ENCODE results near the gene PTPN14.

Gene PTPN14

DNA sequence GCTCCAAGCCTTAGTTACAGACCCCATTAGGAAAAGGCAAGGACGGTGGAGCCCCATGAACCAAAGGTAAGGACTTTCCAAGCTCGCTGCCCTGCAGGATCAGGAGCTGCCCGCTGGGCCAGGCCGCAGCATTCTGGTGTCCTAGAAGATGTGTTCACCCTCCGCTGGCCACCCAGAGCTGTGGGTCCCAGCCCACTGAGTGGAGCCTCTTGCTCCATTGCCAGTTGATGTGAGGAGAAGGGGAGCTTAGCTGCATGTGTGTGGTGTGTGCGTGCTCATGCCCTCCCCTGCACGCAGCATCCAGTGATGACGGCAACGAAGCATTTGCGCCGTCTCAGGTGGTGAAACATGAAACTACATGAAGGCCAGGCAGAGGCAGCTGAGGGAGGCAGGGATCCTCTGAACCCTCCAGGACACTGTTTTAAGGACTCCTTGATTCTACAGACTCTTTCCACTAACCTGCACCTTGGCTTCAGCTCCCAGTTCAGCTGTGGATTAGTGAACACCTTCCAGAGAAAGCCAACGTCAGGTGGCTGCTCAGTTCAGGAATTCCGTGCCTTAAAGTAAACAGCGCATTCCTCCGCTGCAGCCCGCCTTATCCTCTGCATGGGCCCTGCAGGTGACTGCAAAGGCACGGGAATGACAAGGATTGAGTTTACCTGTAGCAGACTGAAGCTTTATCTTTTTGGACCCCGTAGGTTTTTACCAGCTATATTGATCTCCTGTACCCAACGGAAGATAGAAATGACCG is 221.8 kb downstream of the PTPN14 start:
- Mint-ChIP-seq H3K4me3 (no peak overlapping the region), H3K27me3 (no peaks in the 10 kb centered on the region), H3K36me3 (ENCODE audit: low read depth) (peaks cover 6% of the 10 kb centered on the region), H3K27ac (no peak overlapping the region), H3K4me1 (ENCODE audit: low read depth) (peaks cover 5% of the 10 kb centered on the region), H3K9me3 (no peaks in the 10 kb centered on the region)
- intact Hi-C loops (cut with micrococcal nuclease), result loop anchor here (1.0 to 5.0 kb wide), 2 partner anchors 115 to 1198 kb away; no protein-coding TSS in a partner anchor

- intact Hi-C loops (cut with micrococcal nuclease), result loop anchor here (1.0 kb wide), 2 partner anchors 68 to 115 kb away; no protein-coding TSS in a partner anchor
Measured at GRCh38 chr1:214328770-214329469, 222.5 kb downstream of the PTPN14 start.

GRCh38 chr1:214327514-214327913 is 223.9 kb downstream of the PTPN14 start:
- H3K36me3 Mint-ChIP-seq (ENCODE audit: low read depth), result no peaks in the 10 kb centered on the region
- H3K27me3 Mint-ChIP-seq, result no peaks in the 10 kb centered on the region
- H3K27ac Mint-ChIP-seq, result no peak overlapping the region
- no peaks in the 10 kb centered on the region for H3K9me3 Mint-ChIP-seq
- intact Hi-C loops (cut with micrococcal nuclease), result no loop called here
- H3K4me3 Mint-ChIP-seq, result no peak overlapping the region
- peaks cover 5% of the 10 kb centered on the region for H3K4me1 Mint-ChIP-seq (ENCODE audit: low read depth)

More at GRCh38 chr1:214328770-214329469, 222.5 kb downstream of the PTPN14 start:
- peaks cover 5% of the 10 kb centered on the region for H3K4me1 Mint-ChIP-seq (ENCODE audit: low read depth)
- peaks cover under 1% of the 10 kb centered on the region for H3K36me3 Mint-ChIP-seq (ENCODE audit: low read depth)
- H3K4me3 Mint-ChIP-seq, result no peak overlapping the region
- H3K9me3 Mint-ChIP-seq, result no peaks in the 10 kb centered on the region
- H3K27me3 Mint-ChIP-seq, result no peaks in the 10 kb centered on the region
- no peak overlapping the region for H3K27ac Mint-ChIP-seq

DNA sequence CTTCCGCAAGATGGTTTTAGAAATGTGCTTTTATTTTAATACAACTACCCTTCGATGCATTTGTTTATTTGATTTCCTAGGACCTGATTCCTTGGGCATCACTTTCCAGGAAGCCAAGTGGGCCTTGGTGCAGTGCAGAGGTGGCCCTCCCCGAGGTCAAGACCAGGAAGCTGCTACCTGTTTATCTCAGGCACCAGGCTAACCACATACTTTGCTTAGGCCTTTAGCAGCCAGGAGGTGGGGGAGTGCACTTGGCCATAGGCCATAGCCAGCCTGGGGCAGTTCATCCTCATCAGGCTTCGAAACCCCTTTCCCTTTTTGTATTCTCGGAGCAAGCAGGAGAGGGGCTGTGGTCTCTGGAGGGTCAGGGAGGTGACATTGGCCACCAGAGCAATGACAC is 225.0 kb downstream of the PTPN14 start:
- intact Hi-C loops (cut with micrococcal nuclease), result no loop called here
- Mint-ChIP-seq H3K4me3 (no peak overlapping the region), H3K9me3 (no peaks in the 10 kb centered on the region), H3K4me1 (ENCODE audit: low read depth) (no peaks in the 10 kb centered on the region), H3K36me3 (ENCODE audit: low read depth) (no peaks in the 10 kb centered on the region), H3K27me3 (no peaks in the 10 kb centered on the region), H3K27ac (no peak overlapping the region)

DNA sequence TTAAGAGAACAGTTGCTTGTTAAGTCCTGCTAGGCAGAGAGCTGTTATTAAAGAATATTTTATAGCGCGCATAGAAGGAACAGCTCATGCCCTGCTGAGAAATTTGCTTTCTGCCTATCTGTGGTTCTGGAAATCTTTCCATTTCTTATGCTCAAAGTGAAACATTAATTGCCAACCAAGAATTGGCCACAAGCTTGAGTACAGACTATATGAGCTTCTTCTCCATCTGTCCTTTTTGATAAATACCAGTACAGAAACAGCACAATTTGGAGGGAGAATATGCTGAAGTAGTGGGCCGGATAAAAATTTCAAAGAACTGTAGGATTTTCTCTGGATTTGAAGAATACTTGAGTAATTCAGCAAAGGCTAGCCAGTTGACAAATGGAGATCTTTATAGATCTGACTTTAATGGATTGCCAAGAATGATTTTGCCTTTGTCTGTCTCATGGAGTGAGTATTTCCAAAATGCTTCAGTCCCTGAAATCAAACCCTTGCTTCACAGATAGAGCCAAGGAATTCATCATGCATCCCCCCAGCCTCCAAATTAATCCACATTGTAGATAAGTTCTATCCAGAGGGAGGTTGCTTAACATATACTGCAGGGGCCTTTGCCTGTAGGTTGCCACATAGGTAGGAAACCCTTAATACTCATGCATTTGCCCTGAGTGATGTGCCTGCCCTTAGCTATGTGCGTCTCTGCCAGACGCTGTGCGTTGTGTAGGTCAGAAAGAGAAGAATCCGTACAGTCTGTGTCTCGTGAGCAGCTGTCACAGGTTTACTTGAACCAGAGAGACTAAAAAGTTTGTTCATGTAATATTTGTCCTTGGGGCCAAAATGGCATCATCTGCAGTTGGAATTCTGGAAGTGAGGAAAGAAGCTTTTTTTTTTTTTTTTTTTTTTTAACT is 226.3 kb downstream of the PTPN14 start:
- Mint-ChIP-seq H3K9me3 (no peaks in the 10 kb centered on the region), H3K36me3 (ENCODE audit: low read depth) (peaks cover 2% of the 10 kb centered on the region)

GRCh38 chr1:214321705-214322453 is 229.5 kb downstream of the PTPN14 start:
- intact Hi-C loops (cut with micrococcal nuclease), result no loop called here
- H3K27ac Mint-ChIP-seq, result no peak overlapping the region

More for the DNA sequence above, 226.3 kb downstream of the PTPN14 start:
- Mint-ChIP-seq H3K4me3 (no peak overlapping the region), H3K27ac (no peak overlapping the region), H3K4me1 (ENCODE audit: low read depth) (peaks cover under 1% of the 10 kb centered on the region), H3K27me3 (no peaks in the 10 kb centered on the region)
- intact Hi-C loops (cut with micrococcal nuclease), result no loop called here

GRCh38 chr1:214319938-214320337 is 231.5 kb downstream of the PTPN14 start:
- Mint-ChIP-seq H3K27me3 (no peaks in the 10 kb centered on the region), H3K4me3 (no peak overlapping the region), H3K4me1 (ENCODE audit: low read depth) (peaks cover 6% of the 10 kb centered on the region), H3K36me3 (ENCODE audit: low read depth) (peaks cover 13% of the 10 kb centered on the region), H3K9me3 (no peaks in the 10 kb centered on the region), H3K27ac (no peak overlapping the region)
- intact Hi-C loops (cut with micrococcal nuclease), result no loop called here

More at GRCh38 chr1:214321705-214322453, 229.5 kb downstream of the PTPN14 start:
- no peaks in the 10 kb centered on the region for H3K27me3 Mint-ChIP-seq
- H3K4me3 Mint-ChIP-seq, result no peak overlapping the region
- peaks cover 7% of the 10 kb centered on the region for H3K36me3 Mint-ChIP-seq (ENCODE audit: low read depth)
- H3K4me1 Mint-ChIP-seq (ENCODE audit: low read depth), result peaks cover 6% of the 10 kb centered on the region
- H3K9me3 Mint-ChIP-seq, result no peaks in the 10 kb centered on the region

- Mint-ChIP-seq H3K27me3 (no peaks in the 10 kb centered on the region), H3K4me1 (ENCODE audit: low read depth) (peaks cover 6% of the 10 kb centered on the region), H3K36me3 (ENCODE audit: low read depth) (peaks cover 15% of the 10 kb centered on the region), H3K4me3 (no peak overlapping the region), H3K9me3 (no peaks in the 10 kb centered on the region), H3K27ac (no peak overlapping the region)
- intact Hi-C loops (cut with micrococcal nuclease), result no loop called here
Measured at GRCh38 chr1:214318956-214319736, 232.3 kb downstream of the PTPN14 start.

DNA sequence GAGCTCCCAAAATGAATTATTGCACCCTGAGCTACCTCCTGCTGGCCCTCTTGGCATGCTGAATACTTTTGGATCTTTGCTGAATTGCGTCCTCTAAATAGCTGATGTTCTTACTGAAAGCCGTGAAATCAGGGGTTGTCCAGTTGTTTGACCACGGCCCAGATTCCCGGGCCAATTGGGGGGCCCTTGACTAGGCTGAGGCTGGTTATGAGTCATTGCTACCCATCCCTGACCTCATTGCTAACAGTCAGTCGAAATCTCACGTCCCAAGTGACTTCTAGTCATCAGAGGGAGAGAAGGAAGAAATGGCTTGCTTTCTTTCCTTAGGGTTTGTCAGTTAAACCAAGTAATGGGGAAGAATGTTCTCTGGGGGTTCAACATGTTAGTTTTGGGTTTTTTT is 233.0 kb downstream of the PTPN14 start:
- H3K27me3 Mint-ChIP-seq, result no peaks in the 10 kb centered on the region
- intact Hi-C loops (cut with micrococcal nuclease), result no loop called here
- no peak overlapping the region for H3K4me3 Mint-ChIP-seq
- peaks cover 15% of the 10 kb centered on the region for H3K36me3 Mint-ChIP-seq (ENCODE audit: low read depth)
- H3K4me1 Mint-ChIP-seq (ENCODE audit: low read depth), result peaks cover 6% of the 10 kb centered on the region
- no peak overlapping the region for H3K27ac Mint-ChIP-seq
- H3K9me3 Mint-ChIP-seq, result no peaks in the 10 kb centered on the region

GRCh38 chr1:214317734-214318133 is 233.7 kb downstream of the PTPN14 start:
- Mint-ChIP-seq H3K36me3 (ENCODE audit: low read depth) (peaks cover 15% of the 10 kb centered on the region), H3K9me3 (no peaks in the 10 kb centered on the region), H3K4me3 (no peak overlapping the region), H3K27ac (no peak overlapping the region), H3K4me1 (ENCODE audit: low read depth) (peaks cover 6% of the 10 kb centered on the region), H3K27me3 (no peaks in the 10 kb centered on the region)
- intact Hi-C loops (cut with micrococcal nuclease), result no loop called here

GRCh38 chr1:214317300-214317699 is 234.1 kb downstream of the PTPN14 start:
- no peaks in the 10 kb centered on the region for H3K9me3 Mint-ChIP-seq
- peaks cover 6% of the 10 kb centered on the region for H3K4me1 Mint-ChIP-seq (ENCODE audit: low read depth)
- intact Hi-C loops (cut with micrococcal nuclease), result no loop called here
- no peaks in the 10 kb centered on the region for H3K27me3 Mint-ChIP-seq
- H3K36me3 Mint-ChIP-seq (ENCODE audit: low read depth), result peaks cover 15% of the 10 kb centered on the region
- no peak overlapping the region for H3K4me3 Mint-ChIP-seq
- H3K27ac Mint-ChIP-seq, result no peak overlapping the region

- no peaks in the 10 kb centered on the region for H3K9me3 Mint-ChIP-seq
- peaks cover 15% of the 10 kb centered on the region for H3K36me3 Mint-ChIP-seq (ENCODE audit: low read depth)
- no peaks in the 10 kb centered on the region for H3K27me3 Mint-ChIP-seq
- peaks cover 6% of the 10 kb centered on the region for H3K4me1 Mint-ChIP-seq (ENCODE audit: low read depth)
- no peak overlapping the region for H3K27ac Mint-ChIP-seq
- intact Hi-C loops (cut with micrococcal nuclease), result no loop called here
- no peak overlapping the region for H3K4me3 Mint-ChIP-seq
Measured at GRCh38 chr1:214316593-214316992, 234.8 kb downstream of the PTPN14 start.

Measured in dendritic cell treated with granulocyte-macrophage colony-stimulating factor and Interleukin-4, amounts not matched to agents 40 ng/mL and 50 ng/mL, for 4 days (primary cell).